HL-60 (cell line): ENCODE measurements around the gene MYRIP.

Source experiments
- DNase-seq, 2 experiments: peaks; one replicate each; pipeline ENCODE4 v3.0.0-alpha.2; 2010 to 2020; ENCODE audit warnings: low read depth in 1 of 2, low spot score in 1 of 2
- H3K27ac ChIP-seq: fragments of 250-450 bp; sonication (Bioruptor Pico); replicated peaks from 2 replicates; pipeline ENCODE4 v1.5.1; 2020; ENCODE audit warnings: mild to moderate bottlenecking, moderate library complexity
- H3K27me3 ChIP-seq: fragments of 250-450 bp; sonication (Bioruptor Pico); 2 replicates; pipeline ENCODE4 v1.5.1; 2021; ENCODE audit warnings: mild to moderate bottlenecking, moderate library complexity; ENCODE audit not compliant: insufficient read depth, poor library complexity, severe bottlenecking
- H3K4me3 ChIP-seq: replicated peaks from 2 replicates; pipeline ENCODE4 v1.5.1; 2011; ENCODE audit warnings: mild to moderate bottlenecking, control low read depth, low read length; ENCODE audit not compliant: insufficient read depth
- GABPA ChIP-seq: IDR thresholded peaks from 2 replicates; pipeline ENCODE4 v1.6.1; 2012; ENCODE audit warnings: low read depth
- POLR2AphosphoS5 ChIP-seq: IDR thresholded peaks from 2 replicates; pipeline ENCODE4 v1.6.1; 2012; ENCODE audit warnings: low read depth
- SPI1 ChIP-seq: IDR thresholded peaks from 2 replicates; pipeline ENCODE4 v1.6.1; 2012; ENCODE audit warnings: low read depth, mild to moderate bottlenecking, borderline replicate concordance
- TF ChIP-seq, protein P1 (sequence below): IDR thresholded peaks from one replicate; pipeline ENCODE4 v1.5.1; 2011; ENCODE audit warnings: low read length, control low read depth, inconsistent platforms; ENCODE audit not compliant: insufficient read depth
- TF ChIP-seq, protein P2 (sequence below): IDR thresholded peaks from 2 replicates; pipeline ENCODE4 v1.6.1; 2012; ENCODE audit warnings: low read depth; ENCODE audit not compliant: insufficient replicate concordance

Gene MYRIP

DNA sequence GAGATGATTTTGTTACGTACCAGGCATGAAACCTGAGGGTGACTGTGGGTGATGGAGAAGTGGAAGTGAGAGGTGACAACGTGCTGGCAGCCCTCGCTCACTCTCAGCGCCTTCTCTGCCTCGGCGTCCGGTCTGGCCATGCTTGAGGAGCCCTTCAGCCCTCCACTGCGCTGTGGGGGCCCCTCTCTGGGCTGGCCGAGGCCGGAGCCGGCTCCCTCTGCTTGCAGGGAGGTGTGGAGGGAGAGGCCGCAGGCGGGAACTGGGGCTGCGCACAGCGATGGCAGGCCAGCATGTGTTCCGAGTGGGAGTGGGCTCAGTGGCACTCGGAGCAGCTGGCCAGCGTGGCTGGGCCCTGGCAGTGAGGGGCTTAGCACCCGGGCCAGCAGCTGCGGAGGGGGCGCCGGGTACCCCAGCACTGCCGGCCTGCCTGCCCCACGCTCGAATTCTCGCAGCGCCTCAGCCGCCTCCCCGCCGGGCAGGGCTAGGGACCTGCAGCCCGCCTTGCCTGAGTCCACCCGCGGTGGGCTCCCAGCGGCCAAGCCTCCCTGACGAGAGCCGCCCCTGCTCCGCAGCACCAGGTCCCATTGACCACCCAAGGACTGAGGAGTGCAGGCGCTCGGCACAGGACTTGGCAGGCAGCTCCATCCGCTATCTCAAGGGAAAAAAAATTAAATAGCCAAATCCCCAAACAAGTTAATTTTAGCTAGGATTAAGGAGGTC, 29.7 kb upstream of the MYRIP start:
- no peak for TF ChIP-seq GABPA
- TF ChIP-seq, protein P1, sequence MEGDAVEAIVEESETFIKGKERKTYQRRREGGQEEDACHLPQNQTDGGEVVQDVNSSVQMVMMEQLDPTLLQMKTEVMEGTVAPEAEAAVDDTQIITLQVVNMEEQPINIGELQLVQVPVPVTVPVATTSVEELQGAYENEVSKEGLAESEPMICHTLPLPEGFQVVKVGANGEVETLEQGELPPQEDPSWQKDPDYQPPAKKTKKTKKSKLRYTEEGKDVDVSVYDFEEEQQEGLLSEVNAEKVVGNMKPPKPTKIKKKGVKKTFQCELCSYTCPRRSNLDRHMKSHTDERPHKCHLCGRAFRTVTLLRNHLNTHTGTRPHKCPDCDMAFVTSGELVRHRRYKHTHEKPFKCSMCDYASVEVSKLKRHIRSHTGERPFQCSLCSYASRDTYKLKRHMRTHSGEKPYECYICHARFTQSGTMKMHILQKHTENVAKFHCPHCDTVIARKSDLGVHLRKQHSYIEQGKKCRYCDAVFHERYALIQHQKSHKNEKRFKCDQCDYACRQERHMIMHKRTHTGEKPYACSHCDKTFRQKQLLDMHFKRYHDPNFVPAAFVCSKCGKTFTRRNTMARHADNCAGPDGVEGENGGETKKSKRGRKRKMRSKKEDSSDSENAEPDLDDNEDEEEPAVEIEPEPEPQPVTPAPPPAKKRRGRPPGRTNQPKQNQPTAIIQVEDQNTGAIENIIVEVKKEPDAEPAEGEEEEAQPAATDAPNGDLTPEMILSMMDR, result no peak
- TF ChIP-seq SPI1, result no peak
- TF ChIP-seq POLR2AphosphoS5, result no peak
- TF ChIP-seq, protein P2, sequence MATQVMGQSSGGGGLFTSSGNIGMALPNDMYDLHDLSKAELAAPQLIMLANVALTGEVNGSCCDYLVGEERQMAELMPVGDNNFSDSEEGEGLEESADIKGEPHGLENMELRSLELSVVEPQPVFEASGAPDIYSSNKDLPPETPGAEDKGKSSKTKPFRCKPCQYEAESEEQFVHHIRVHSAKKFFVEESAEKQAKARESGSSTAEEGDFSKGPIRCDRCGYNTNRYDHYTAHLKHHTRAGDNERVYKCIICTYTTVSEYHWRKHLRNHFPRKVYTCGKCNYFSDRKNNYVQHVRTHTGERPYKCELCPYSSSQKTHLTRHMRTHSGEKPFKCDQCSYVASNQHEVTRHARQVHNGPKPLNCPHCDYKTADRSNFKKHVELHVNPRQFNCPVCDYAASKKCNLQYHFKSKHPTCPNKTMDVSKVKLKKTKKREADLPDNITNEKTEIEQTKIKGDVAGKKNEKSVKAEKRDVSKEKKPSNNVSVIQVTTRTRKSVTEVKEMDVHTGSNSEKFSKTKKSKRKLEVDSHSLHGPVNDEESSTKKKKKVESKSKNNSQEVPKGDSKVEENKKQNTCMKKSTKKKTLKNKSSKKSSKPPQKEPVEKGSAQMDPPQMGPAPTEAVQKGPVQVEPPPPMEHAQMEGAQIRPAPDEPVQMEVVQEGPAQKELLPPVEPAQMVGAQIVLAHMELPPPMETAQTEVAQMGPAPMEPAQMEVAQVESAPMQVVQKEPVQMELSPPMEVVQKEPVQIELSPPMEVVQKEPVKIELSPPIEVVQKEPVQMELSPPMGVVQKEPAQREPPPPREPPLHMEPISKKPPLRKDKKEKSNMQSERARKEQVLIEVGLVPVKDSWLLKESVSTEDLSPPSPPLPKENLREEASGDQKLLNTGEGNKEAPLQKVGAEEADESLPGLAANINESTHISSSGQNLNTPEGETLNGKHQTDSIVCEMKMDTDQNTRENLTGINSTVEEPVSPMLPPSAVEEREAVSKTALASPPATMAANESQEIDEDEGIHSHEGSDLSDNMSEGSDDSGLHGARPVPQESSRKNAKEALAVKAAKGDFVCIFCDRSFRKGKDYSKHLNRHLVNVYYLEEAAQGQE, result no peak
- H3K4me3 ChIP-seq, result no peak overlapping the region
- H3K27me3 ChIP-seq, result peaks cover 5% of the 10 kb centered on the region
- DNase-seq, result no peak
- H3K27ac ChIP-seq, result no peak overlapping the region

GRCh38 chr3:39780352-39780751, 29.1 kb upstream of the MYRIP start:
- no peak overlapping the region for H3K27ac ChIP-seq
- no peak for DNase-seq
- no peak overlapping the region for H3K4me3 ChIP-seq
- no peak for TF ChIP-seq POLR2AphosphoS5
- TF ChIP-seq, protein P2, result no peak
- TF ChIP-seq SPI1, result no peak
- TF ChIP-seq GABPA, result no peak
- H3K27me3 ChIP-seq, result peaks cover 5% of the 10 kb centered on the region

DNA sequence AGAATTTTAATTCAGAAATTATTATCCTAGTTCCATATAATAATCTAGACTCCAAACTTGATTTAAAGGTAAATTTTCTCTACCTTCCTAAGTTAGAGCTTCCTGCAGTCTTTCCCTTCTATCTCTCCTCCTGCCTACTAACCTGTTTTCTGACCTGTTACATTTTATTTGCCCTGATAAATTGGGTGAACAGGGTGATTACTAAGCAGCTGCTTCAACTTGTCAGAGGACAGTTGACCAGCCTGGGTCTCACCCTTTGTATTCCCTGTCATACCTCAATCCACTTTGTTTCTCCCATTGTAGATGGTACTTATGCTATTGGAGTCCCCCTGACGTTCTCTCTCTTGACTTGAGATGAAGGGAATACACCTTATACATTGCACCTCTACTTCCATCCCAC, 28.4 kb upstream of the MYRIP start:
- peaks cover 5% of the 10 kb centered on the region for H3K27me3 ChIP-seq
- TF ChIP-seq, protein P2, result no peak
- TF ChIP-seq GABPA, result no peak
- TF ChIP-seq POLR2AphosphoS5, result no peak
- TF ChIP-seq SPI1, result no peak
- no peak overlapping the region for H3K4me3 ChIP-seq
- no peak overlapping the region for H3K27ac ChIP-seq
- DNase-seq, result no peak

GRCh38 chr3:39781632-39782031, 27.8 kb upstream of the MYRIP start:
- H3K27me3 ChIP-seq, result peaks cover 5% of the 10 kb centered on the region
- H3K4me3 ChIP-seq, result no peak overlapping the region
- TF ChIP-seq GABPA, result no peak
- TF ChIP-seq, protein P2, result no peak
- no peak for TF ChIP-seq SPI1
- no peak for TF ChIP-seq POLR2AphosphoS5
- TF ChIP-seq, protein P1, result no peak
- DNase-seq, result no peak
- H3K27ac ChIP-seq, result no peak overlapping the region
